Ishikawa (cell line): ENCODE measurements around the gene MYLK.

Experiments
- CEBPB ChIP-seq: IDR thresholded peaks from 2 replicates; pipeline ENCODE4 v1.6.1; 2012
- CREB1 ChIP-seq: IDR thresholded peaks from 2 replicates; pipeline ENCODE4 v1.6.1; 2012; ENCODE audit warnings: low read depth
- EGR1 ChIP-seq: IDR thresholded peaks from 2 replicates; pipeline ENCODE4 v1.6.1; 2012
- EP300 ChIP-seq: IDR thresholded peaks from 2 replicates; pipeline ENCODE4 v1.6.1; 2012; ENCODE audit warnings: borderline replicate concordance
- FOXM1 ChIP-seq: IDR thresholded peaks from 2 replicates; pipeline ENCODE4 v1.6.1; 2012; ENCODE audit warnings: low read depth, borderline replicate concordance
- MAX ChIP-seq: IDR thresholded peaks from 2 replicates; pipeline ENCODE4 v1.6.1; 2012
- NFIC ChIP-seq: IDR thresholded peaks from 2 replicates; pipeline ENCODE4 v1.6.1; 2012
- RAD21 ChIP-seq: IDR thresholded peaks from 2 replicates; pipeline ENCODE4 v1.6.1; 2012; ENCODE audit warnings: low read depth
- REST ChIP-seq: IDR thresholded peaks from 2 replicates; pipeline ENCODE4 v1.6.1; 2012; ENCODE audit warnings: low read depth, mild to moderate bottlenecking
- TAF1 ChIP-seq: IDR thresholded peaks from 2 replicates; pipeline ENCODE4 v1.6.1; 2012; ENCODE audit warnings: low read depth, mild to moderate bottlenecking
- TCF12 ChIP-seq: IDR thresholded peaks from 2 replicates; pipeline ENCODE4 v1.6.1; 2012; ENCODE audit warnings: low read depth
- TEAD4 ChIP-seq: IDR thresholded peaks from 2 replicates; pipeline ENCODE4 v1.6.1; 2012
- YY1 ChIP-seq: IDR thresholded peaks from 2 replicates; pipeline ENCODE4 v1.6.1; 2012; ENCODE audit warnings: low read depth
- ZBTB7A ChIP-seq: IDR thresholded peaks from 2 replicates; pipeline ENCODE4 v1.6.1; 2012; ENCODE audit warnings: low read depth
- TF ChIP-seq, protein P1 (sequence below): IDR thresholded peaks from 2 replicates; pipeline ENCODE4 v1.6.1; 2012

Gene MYLK

DNA sequence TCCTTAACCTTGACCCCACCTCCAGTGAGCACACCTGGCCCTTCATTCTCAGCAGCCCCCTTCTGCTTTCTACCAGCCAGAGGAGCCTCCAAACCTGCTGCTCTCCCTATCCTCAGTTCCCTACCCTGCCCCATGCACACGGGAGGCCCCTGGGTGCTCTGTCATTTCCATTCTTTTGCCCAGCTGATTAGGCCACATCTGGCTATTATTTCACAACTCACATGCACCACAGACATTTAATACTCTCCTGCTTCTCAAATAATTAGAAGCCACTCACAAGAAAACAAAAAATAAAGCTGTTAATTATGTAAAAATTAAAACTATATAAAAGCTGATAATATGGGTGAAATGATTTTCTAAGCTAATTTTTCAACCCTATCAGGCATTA, 50.7 kb downstream of the MYLK start:
- TF ChIP-seq REST = no peak
- TF ChIP-seq CREB1 = no peak
- no peak for TF ChIP-seq TEAD4
- TF ChIP-seq TAF1 = no peak
- TF ChIP-seq RAD21 = no peak
- TF ChIP-seq CEBPB = no peak
- no peak for TF ChIP-seq FOXM1

DNA sequence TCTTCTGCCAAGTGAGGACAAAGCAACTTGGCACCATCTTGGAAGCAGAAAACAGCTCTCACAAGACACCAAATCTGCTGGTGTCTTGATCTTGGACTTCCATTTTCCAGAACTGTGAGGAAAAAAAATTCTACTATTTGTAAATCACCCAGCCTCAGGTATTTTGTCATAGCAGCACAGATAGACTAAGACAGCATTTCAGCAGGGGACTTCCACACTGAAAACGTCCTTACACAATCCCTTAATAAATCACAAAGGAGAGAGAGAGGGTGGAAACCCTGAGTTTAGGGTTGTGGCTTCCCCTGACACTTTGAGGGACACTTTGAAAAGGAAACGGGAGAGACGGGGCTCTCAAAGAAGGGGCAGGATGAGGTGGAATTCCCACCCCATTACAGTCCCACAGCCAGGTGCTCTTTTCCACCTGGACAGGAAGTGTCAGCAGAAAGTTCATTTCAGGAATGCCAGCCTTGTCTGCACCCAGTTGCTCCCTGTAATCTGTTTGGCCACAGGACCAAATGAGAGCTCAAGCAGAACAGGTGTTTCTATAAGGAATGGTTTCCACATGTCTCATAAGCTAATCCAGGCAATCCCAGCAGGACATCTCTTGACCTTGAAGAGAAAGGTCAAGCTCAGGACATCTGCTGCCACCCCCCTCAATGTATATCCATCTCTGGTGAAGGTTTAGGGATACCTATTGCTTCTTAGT, 51.3 kb downstream of the MYLK start:
- TF ChIP-seq TEAD4 = no peak
- TF ChIP-seq NFIC = no peak
- TF ChIP-seq REST = no peak
- TF ChIP-seq ZBTB7A = no peak
- TF ChIP-seq CEBPB = no peak
- TF ChIP-seq EP300 = no peak
- no peak for TF ChIP-seq TCF12
- TF ChIP-seq CREB1 = no peak
- TF ChIP-seq, protein P1, sequence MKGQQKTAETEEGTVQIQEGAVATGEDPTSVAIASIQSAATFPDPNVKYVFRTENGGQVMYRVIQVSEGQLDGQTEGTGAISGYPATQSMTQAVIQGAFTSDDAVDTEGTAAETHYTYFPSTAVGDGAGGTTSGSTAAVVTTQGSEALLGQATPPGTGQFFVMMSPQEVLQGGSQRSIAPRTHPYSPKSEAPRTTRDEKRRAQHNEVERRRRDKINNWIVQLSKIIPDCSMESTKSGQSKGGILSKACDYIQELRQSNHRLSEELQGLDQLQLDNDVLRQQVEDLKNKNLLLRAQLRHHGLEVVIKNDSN = no peak
- no peak for TF ChIP-seq YY1
- no peak for TF ChIP-seq MAX
- no peak for TF ChIP-seq FOXM1
- TF ChIP-seq TAF1 = no peak
- no peak for TF ChIP-seq EGR1
- TF ChIP-seq RAD21 = no peak

DNA sequence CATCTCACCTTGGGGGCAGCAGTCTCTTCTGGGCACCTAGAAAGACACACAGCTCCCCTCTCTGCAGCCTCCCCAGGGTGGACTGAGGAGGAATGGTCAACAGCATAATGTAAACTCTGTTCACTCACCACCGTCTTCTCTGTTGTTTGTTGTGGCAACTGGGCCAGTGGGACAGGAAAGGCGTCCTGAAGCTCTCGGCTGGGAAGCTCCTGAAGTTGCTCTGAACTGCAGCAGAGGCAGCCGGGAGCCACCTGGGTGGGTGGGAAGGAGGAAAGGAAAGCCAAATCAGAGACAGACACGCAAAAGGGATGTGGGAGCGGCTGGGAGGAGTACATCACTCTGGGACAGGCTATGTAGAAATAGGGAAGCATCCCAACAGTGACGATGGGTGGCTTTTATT, 52.7 kb downstream of the MYLK start:
- TF ChIP-seq EP300 = no peak
- TF ChIP-seq TEAD4 = no peak
- no peak for TF ChIP-seq YY1
- no peak for TF ChIP-seq TCF12
- TF ChIP-seq, protein P1 = no peak
- TF ChIP-seq CREB1 = no peak
- TF ChIP-seq FOXM1 = no peak
- no peak for TF ChIP-seq ZBTB7A

GRCh38 chr3:123821920-123822319, 62.2 kb downstream of the MYLK start:
- no peak for TF ChIP-seq MAX
- TF ChIP-seq FOXM1 = no peak
- no peak for TF ChIP-seq YY1
- no peak for TF ChIP-seq EGR1
- no peak for TF ChIP-seq ZBTB7A
- TF ChIP-seq REST = no peak
- TF ChIP-seq TCF12 = no peak
- no peak for TF ChIP-seq TEAD4

- TF ChIP-seq YY1 (no peak), TEAD4 (no peak)
Observed at GRCh38 chr3:123819949-123820348, 64.2 kb downstream of the MYLK start.
